GM18520 (cell line): ENCODE data around the gene SAMD14.

ENCODE experiments used
- ATAC-seq: cut with Tn5 transposase; IDR thresholded peaks from one replicate; pipeline ENCODE4 v1.9.1; 2021; ENCODE audit not compliant: unreplicated experiment

SAMD14 gene

GRCh38 chr17:50165466-50165865 lies 35.5 kb upstream of the SAMD14 start:
- ATAC-seq, result no peak

GRCh38 chr17:50165066-50165465 lies 35.1 kb upstream of the SAMD14 start:
- ATAC-seq, result no peak

GRCh38 chr17:50164697-50164988 lies 34.7 kb upstream of the SAMD14 start:
- ATAC-seq, result no peak

GRCh38 chr17:50163843-50164696 lies 34.1 kb upstream of the SAMD14 start:
- no peak for ATAC-seq

GRCh38 chr17:50162466-50163254 lies 32.7 kb upstream of the SAMD14 start:
- ATAC-seq, result no peak

- ATAC-seq, result no peak
Observed at GRCh38 chr17:50161911-50162288, 31.9 kb upstream of the SAMD14 start.

- ATAC-seq, result peak; percentile 84
Observed at GRCh38 chr17:50161023-50161910, 31.3 kb upstream of the SAMD14 start.

GRCh38 chr17:50157891-50158290 lies 27.9 kb upstream of the SAMD14 start:
- ATAC-seq, result no peak

GRCh38 chr17:50155115-50155819 lies 25.3 kb upstream of the SAMD14 start:
- ATAC-seq, result no peak

- no peak for ATAC-seq
Observed at GRCh38 chr17:50154604-50155003, 24.6 kb upstream of the SAMD14 start.

GRCh38 chr17:50153650-50154575 lies 24.0 kb upstream of the SAMD14 start:
- ATAC-seq, result no peak

GRCh38 chr17:50152736-50153135 lies 22.8 kb upstream of the SAMD14 start:
- no peak for ATAC-seq

GRCh38 chr17:50151937-50152547 lies 22.1 kb upstream of the SAMD14 start:
- ATAC-seq, result no peak

GRCh38 chr17:50151041-50151936 lies 21.3 kb upstream of the SAMD14 start:
- ATAC-seq, result peak; percentile 34

- ATAC-seq, result no peak
Observed at GRCh38 chr17:50150354-50151040, 20.5 kb upstream of the SAMD14 start, which contains the start of gene PPP1R9B. PPP1R9B (minus strand) TSS chr17:50150677; CDS start chr17:50150513, 164 bp downstream.

- no peak for ATAC-seq
Observed at GRCh38 chr17:50149417-50150353, 19.7 kb upstream of the SAMD14 start.

- ATAC-seq, result no peak
Observed at GRCh38 chr17:50149091-50149416, 19.1 kb upstream of the SAMD14 start.
